ENCODE measurements around the gene SDCBP2.
"Not testable (repeated sequence)": the region's sequence is repeated elsewhere in the genome, so short reads cannot be mapped to it uniquely, and the experiment has no call there.

Gene SDCBP2

DNA sequence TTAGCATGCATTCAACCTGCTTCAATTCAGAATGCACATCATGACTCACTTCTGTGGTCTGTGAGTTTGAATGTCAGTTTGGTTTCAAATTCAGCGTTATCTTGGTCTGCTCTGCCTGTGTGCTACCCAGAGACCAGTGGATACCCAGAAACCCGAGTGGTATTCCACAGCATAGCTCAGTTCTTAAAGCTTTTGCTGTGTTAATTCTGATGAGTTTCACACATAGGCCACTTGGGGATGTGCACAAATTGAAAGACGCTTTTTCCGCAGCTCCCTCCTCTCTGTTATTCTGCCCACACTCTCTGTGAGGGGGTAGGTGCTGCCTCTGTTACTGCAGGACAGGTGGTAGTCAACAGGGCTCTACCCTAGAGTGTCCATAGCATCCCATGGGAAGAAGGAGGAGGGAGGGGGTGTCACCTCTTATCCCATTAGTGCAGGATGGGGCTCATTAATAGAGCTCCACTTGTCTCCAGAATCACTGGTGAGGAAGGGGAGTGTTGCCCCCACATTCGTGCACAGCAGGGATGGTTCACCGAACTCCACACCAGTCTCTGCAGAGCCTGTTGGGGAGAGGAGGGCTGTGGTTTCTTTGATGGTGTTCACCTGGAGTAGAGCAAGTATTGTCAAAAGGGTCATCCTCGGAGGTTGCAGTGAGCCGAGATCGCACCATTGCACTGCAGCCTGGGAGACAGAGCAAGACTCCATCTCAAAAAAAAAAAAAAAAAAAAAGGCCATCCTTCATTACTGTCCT is 29.2 kb upstream of the SDCBP2 start:
- no peak for DNase-seq

DNA sequence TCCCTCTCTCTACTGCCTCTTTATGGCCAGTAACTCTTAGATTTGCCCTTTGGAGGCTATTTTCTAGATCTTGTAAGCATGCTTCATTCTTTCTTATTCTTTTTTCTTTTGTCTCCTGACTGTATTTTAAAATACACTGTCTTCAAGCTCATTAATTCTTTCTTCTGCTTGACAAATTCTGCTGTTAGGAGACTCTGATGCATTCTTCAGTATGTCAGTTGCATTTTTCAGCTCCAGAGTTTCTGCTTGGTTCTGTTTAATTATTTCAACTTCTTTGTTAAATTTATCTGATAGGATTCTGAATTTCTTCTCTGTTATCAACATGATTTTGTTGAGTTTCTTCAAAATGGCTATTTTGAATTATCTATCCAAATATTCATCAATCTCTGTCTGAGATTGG is 25.0 kb upstream of the SDCBP2 start:
- DNase-seq, result no peak

DNA sequence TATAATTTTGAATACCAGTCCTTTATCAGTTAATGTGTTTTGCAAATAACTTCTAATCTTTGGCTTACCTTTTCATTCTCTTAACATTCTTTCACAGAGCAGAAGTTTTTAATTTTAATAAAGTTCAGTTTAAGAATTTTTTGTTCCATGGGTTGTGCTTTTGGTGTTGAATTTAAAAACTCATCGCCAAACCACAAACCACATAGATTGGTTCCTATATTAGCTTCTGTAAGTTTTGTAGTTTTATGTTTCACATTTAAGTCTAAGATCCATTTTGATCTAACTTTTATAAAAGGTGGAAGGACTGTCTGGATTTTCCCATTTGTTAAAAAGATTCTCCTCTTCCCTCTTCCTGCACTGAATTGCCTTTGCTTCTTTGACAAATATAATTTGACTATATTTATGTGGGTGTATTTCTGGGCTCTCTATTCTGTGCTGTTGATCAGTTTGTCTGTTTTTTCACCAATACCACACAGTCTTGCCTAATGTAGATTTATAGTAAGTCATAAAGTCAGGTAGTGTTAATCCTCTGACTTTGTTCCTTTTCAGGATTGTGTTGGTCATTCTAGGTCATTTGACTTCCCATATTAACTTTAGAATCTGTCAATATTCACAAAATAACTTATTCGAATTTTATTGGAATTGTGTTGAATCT is 17.5 kb upstream of the SDCBP2 start:
- no peak for DNase-seq

DNA sequence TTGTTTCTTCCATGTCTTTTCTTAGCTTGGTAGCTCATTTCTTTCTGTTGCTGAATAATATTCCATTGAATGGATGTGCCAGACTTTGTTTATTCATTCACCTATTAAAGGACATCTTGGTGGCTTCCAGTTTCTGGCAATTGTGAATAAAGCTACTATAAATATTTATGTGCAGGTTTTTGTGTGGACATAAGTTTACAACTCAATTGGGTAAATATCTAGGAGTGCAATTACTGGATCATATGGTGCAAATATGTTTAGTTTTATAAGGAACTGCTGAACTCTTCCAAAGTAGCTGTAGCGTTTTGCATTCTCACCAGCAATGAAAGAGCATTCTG is 16.8 kb upstream of the SDCBP2 start:
- DNase-seq, result no peak

DNA sequence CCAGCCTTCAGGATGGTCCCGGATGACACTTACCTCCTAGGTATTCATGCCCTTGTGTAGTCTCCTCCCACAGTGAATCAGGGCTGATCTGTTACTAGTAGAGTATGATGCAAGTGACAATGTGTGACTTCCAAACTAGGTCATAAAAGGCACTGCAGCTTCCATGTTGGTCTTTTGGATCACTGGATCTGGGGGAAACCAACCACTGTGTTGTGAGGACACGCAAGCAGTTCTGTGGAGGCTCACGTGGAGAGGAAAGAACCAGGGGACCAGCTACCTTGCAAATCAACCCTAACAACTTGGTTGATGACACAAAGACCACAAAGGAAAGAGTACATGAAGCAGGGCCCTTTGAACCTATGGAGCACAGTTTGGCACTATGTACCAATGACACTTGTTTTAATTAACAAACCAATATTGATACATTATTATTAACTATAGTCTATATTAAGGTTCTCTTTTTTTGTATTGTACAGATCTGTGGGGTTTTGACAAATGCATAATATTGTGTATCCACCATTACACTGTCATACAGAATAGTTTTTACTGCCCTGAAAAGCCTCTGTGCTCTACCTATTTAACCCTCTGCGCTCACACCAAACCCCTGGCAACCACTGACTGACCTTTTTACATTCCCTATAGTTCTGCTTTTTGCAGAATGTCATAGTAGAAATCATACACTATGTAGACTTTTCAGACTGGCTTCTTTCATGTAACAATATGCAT is 16.3 kb upstream of the SDCBP2 start:
- no peak for DNase-seq

DNA sequence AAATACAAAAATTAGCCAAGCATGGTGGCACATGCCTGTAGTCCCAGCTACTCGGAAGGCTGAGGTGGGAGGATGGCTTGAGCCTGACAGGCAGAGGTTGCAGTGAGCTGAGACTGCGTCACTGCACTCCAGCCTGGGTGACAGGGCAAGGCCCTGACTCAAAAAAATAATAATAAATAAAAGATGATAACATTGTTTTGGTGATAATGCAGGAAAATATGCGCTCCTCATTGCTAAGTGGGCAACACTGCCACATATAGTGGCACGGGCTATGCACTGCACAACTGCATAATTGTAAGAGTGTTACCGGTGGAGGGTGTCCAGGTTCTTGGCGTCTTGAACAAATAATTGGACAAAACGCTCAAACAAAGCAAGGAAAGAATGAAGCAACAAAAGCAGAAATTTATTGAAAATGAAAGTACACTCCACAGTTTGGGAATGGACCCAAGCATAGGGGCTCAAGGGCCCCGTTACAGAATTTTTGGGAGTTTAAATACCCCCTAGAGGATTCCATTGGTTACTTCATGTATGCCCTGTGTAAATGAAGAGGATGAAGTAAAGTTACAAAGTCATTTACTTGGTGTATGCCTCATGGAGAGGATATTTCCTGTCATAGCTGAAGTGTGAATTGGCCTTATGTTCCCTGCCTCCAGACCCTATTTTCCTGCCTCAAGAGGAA is 14.6 kb upstream of the SDCBP2 start:
- not testable (repeated sequence) for DNase-seq

DNA sequence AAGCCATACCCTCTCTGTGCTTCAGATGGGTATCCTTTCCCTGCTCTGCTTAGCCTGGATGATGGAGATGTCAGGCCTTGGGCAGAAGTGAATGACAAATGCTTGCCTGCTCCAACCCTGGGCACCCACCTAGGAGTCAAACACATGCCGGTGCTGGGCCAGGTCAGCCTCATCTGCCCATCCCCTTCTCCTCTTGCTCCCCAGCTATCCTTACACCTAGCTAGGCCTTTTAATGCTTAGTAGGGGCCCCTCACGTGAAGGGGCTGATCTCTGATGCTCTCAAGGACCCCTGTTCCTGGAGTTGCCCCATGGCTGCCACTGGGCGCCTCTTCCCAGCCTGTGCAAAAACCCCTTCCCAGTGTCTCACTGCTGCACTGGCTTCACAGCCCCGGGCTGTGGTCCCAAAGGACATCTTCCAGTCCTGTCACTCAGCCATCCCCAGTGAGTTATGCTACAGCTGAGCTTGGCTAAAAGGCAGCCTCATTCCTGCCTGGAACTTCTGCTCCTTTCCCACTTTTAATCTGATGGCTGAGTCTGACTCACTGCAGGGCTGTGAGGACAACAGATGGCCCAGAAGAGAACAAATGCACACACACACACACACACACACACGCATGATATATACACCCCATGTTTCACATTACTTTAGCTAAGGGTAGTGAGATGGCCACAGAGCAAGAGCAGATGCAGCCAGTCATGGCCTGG is 12.8 kb upstream of the SDCBP2 start:
- DNase-seq, result no peak

DNA sequence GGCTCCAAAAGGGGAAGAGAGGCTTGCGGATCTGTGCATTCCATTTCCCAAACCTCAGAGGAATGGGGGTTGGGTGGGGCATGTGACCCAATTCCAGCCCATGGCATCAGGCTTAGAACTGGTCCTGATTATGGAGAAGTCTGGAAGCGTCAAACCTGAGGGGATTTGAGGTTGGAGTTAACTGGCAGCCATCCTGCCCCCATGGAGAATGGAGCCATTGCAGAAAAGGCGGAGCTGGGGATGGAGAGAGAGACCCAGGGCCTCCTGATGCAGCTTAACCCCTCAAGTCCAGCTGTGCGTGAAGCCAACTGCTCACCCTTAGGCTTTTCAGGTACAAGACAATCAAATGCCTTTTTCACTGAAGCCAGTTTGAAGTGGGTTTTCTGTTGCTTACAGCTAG is 9.9 kb upstream of the SDCBP2 start:
- DNase-seq, result no peak

DNA sequence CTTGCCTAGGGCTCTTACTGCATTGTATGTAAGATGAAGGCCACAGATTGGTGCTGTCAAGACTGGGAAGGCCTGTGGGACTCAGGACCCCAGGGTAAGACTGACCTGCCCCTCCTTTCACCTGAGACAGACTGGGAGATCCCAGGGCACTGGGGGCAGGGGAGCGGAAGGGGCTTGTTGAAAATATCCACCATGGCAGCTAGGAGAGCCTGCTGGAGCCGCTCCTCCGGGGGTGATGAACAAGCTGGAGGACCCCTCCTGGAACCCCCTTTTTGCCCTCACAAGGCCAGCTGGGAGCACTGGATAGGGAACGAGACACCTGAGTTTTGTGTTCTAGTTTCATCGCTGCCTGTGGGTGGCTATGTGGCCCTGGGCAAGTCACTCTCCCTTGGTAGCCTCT is 9.2 kb upstream of the SDCBP2 start:
- DNase-seq, result no peak

DNA sequence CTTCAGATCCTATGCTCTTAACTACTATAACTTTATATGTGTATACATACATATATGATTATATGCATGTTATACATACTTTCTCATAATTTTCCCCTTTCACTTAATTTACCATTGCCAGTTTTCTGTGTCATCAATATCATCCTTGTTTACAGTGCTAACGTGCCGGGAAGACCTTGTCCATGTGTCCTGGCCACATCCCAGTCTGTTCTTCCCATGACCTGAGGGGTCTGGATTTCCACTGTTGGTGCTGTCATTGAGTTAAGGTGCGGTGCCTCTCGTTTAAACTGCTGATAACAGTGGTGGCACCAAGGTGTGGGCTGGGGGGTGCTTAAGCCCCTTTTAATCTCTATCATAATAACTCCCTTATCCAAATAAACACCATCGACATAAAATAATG is 8.5 kb upstream of the SDCBP2 start:
- no peak for DNase-seq

DNA sequence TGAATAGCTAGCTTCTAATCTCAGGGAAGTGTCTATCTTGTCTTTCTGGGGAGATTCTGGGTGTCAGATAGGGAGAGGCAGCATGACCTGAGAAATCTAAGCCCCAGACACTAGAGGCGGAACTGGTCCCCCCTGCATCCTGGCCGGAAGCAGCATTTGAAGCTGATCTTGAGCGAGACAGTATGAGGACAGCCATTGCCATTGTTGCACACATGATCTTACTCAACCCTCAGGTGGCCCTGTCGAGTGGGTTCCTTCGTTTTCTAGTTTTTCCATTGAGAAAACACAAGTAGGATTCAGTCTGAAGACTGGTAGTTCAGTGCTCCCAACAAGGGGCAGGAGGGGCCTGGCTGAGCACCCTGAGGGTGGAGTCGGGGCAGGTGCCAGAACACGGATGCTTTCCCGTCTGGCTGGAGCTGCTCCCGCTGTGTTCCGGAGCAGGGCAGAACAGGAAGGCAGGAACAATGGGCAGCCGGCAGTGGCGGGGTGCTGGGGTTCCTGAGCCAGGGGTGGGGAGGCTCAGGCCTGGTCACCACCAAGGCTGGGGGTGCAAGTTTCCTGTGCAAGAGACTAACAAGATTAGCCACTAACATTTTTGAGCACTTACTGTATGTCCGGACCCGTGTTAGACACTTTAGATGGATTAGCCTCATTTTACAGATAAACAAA is 7.9 kb upstream of the SDCBP2 start:
- no peak for DNase-seq

DNA sequence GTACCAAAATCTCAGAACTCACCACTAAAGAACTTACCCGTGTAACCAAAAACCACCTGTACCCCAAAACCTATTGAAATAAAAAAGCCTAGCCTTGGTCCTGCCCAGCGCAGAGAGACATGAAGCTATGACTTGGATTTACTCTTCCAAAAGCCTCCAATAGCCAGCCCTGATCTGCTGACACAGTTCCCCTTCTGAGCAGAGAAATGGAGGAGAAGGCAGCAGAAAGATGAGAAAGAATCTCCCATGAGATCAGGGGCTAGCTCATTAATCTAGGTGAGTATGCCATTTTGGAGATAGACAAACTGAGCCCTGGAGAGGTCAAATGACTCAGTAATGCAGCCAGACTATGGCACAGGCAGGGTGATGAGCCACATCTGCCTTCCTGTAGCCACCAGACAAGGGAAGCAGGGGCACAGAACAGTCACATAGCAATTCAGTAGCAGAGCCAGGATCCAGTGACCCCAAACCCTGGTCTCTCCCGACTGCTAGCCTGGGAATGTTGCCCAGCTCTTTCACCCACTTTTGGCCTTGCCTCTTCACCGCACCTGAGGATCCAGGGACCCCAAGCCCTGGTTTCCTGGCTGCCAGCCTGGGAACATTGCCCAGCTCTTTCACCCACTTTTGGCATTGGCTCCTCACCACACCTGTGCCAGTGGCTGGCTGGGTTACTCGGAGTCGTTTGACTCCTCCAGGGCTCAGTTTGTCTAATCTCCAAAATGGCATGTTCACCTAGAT is 7.2 kb upstream of the SDCBP2 start:
- DNase-seq, result no peak

DNA sequence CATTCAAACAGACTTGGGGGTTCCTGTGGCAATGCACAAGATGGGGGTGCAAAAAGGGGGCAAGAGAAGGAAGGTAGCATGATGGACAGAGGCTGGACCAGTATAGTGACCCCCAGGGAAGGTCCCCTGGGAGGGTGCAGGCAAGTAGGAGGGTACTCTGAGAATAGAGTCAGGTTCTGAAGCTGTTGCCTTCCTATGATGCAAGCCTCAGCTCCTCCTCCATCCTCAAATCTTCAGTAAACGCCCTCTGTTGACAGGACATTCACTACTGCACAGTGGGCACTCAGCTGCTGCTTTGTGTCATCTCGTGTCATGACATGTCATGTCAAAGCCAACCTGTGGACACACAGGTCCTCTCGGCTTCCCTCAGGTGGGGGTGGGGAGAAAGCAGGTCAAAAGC is 5.8 kb upstream of the SDCBP2 start:
- DNase-seq, result no peak

DNA sequence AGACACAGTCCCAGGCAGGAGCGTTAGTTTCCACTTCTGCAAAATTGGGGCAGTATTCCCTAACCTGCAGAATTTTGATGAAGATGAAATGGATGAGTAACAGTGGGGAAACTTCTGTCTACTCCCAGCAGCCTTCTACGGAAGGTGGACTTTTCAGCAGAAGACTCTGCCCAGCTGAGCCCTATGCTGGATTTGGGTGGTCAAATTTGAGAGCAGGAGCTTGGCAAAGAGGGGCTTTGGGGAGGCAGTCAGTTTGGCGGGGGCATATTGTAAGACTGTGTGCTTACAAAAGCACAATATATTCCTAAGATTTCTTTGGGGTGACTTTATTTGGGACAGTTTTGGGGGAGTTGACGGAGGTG is 5.4 kb upstream of the SDCBP2 start:
- DNase-seq, result no peak

DNA sequence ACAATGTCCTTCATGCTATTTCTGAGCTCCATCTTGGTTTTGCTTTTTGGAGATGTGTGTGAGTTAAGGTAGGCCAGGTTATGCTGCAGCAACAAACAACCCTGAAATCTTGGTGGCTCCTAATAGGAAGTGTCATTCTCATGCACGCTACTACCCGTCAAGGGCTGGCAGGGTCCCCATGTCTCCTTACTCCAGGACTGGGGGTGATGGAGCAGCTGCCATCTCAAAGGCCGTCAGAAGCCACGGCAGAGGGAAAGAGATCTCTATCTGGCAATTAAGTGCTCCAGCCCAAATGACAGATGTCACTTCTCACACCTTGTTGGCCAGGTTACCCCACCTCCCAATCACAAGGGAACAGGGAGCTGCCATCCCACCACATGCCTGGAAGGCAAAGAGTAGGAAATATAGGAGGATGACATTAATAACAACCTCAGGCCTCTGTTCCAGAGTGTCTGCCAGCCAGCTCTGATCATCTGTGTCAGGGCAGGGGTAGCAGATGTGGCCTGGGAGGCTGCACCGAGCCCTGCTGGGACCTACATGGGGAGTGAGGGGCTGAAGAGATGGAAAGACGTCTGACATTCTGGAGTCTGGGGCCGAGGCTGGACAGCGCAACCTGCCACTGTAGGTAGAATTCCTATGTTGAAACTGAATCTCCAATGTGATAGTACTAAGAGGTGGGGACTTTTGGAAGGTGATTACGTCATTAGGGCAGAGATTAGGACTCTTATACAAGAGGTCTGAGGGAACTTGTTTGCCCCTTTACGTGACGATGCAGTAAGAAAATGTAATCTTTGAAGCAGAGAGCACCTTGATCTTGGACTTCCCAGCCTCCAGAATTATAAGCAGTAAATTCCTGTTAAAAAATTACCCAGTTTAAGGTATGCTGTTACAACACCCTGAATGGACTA is 4.8 kb upstream of the SDCBP2 start:
- DNase-seq, result no peak

DNA sequence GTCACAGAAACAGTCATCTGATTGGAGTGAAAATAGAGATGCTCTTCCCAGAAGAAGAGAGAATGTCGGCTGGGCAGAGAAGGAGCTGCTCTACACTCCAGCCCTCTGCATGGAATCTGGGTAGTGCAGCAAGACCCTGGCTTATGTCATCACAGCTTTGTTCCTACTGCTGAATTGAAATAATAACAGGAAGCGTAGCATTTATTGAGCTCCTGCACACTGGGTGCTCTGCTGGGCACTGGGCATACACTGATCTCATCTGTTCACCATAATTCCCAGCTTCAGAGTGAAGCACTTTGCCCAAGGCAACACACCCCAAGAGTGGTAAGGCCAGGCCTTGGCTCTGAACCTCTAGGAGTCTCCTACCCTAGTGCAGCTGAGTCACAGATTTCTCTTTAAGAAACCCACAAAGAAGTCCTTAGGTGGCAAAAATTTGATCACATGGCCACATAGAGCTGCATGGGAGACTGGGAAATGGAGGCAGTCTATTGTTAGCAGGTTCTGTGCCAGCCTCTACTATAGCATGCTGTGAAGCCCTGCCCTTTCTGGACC is 3.9 kb upstream of the SDCBP2 start:
- no peak for DNase-seq

DNA sequence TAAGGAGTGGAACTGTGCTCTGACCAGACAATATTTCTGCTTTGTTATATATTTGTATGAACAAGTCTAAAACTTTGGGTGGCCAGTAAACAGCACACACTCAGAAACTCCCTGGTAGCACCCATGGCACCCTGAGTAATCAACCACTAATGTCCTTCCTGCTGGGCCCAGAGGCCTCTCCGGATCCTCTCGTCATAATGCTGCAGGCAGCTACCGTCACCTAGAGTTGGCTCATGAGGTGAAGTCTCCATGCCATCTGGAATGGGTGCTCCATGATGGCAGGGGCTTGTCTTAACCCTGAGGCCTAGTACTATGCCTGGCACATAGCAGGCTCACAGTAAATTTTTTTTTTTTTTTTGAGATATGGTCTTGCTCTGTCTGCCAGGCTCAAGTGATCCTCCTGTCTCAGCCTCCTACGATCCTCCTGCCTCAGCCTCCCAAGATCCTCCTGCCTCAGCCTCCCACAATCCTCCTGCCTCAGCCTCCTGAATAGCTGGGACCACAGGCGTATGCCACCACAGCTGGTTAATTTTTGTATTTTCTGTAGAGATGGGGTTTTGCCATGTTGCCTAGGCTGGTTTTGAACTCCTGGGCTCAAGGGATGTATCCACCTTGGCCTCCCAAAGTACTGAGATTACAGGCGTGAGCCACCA is 3.0 kb upstream of the SDCBP2 start:
- no peak for DNase-seq

DNA sequence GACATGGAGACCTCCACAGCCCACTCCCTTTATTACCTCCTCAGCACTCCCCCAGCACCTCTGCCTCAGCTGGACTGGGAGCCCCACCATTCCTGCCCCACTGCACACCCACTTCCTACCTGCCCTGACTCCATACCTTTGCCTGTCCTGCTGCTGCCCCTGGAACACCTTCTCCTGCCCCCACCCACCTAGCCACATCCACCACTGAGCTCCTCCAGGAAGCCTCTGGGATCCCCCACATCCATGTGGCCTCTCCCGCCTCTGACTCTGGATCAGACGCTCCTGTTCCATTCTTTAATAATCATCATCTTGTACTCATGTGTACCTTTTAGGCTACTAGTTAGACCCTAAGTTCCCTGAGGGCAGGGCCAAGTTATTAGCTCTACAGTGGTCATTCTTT is 2.2 kb upstream of the SDCBP2 start:
- no peak for DNase-seq

DNA sequence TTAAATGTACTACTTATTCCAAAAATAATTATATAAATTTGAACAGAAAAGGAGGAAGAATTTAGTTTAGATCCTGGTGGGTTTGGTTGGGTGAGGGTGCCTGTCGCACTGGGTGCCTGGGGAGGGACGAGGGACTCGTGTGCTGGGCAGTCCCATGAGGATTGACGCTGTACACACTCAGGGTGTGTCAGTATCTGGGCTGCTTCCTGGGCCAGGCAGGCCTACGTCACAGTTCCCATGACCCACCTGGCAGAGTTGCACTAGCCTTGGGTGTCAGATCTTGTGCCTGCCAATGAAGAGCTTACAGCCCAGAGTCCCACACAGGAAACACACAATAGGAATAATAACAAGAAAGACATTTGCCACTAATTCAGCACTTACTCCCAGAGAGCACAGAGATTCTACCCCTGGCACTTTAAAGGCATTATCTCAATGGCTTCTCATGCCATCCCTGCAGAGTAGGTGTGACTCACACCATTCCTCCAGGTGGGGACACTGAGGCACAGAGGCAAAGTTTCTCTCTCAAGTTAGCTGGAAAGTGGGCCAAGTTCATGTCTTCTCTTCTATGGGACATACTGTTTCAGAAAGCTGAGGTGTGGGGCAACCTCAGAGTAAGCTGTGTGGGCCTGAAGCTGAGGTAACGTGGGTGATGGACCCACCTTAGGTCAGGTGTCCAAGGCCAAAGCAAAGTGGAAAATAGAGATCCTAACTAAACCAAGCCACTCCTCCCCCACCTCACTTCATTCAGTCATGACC is 1.3 kb upstream of the SDCBP2 start:
- DNase-seq, result no peak
